ENCODE results near the gene KRTAP12-3.
"Not testable (repeated sequence)": the region's sequence is repeated elsewhere in the genome, so short reads cannot be mapped to it uniquely, and the experiment has no call there.

KRTAP12-3 gene

GRCh38 chr21:44657635-44658540 is at the start of gene KRTAP12-3:
KRTAP12-3 (plus strand) TSS chr21:44657932; CDS start chr21:44657980, 48 bp downstream.
- DNase-seq (ENCODE audit: low read depth), result no peak

- no peak for DNase-seq (ENCODE audit: low read depth)
These were observed 48.5 kb upstream of the KRTAP12-3 start for GRCh38 chr21:44609193-44609592.

- DNase-seq (ENCODE audit: low read depth), result not testable (repeated sequence)
These were observed 47.4 kb upstream of the KRTAP12-3 start for GRCh38 chr21:44610157-44610843.

GRCh38 chr21:44611551-44611950 is 46.2 kb upstream of the KRTAP12-3 start:
- DNase-seq (ENCODE audit: low read depth), result no peak

GRCh38 chr21:44612029-44612486 is 45.7 kb upstream of the KRTAP12-3 start, which contains the start of gene KRTAP10-8:
KRTAP10-8 (plus strand) TSS chr21:44612079; CDS start chr21:44612101, 22 bp downstream.
- no peak for DNase-seq (ENCODE audit: low read depth)

- DNase-seq (ENCODE audit: low read depth), result no peak
These were observed 45.0 kb upstream of the KRTAP12-3 start for GRCh38 chr21:44612669-44613229.

- DNase-seq (ENCODE audit: low read depth), result no peak
These were observed 44.2 kb upstream of the KRTAP12-3 start for GRCh38 chr21:44613386-44614155.

GRCh38 chr21:44614161-44614631 is 43.5 kb upstream of the KRTAP12-3 start:
- no peak for DNase-seq (ENCODE audit: low read depth)

- no peak for DNase-seq (ENCODE audit: low read depth)
These were observed 42.8 kb upstream of the KRTAP12-3 start for GRCh38 chr21:44614961-44615391.

GRCh38 chr21:44615466-44615865 is 42.3 kb upstream of the KRTAP12-3 start:
- DNase-seq (ENCODE audit: low read depth), result no peak

GRCh38 chr21:44615911-44616590 is 41.7 kb upstream of the KRTAP12-3 start:
- DNase-seq (ENCODE audit: low read depth), result no peak

GRCh38 chr21:44616591-44616926 is 41.2 kb upstream of the KRTAP12-3 start:
- DNase-seq (ENCODE audit: low read depth), result no peak

- no peak for DNase-seq (ENCODE audit: low read depth)
These were observed 40.6 kb upstream of the KRTAP12-3 start for GRCh38 chr21:44617071-44617501.

- no peak for DNase-seq (ENCODE audit: low read depth)
These were observed 39.2 kb upstream of the KRTAP12-3 start for GRCh38 chr21:44618504-44618903.

- DNase-seq (ENCODE audit: low read depth), result no peak
These were observed 38.8 kb upstream of the KRTAP12-3 start for GRCh38 chr21:44618909-44619308.

GRCh38 chr21:44619886-44620285 is 37.8 kb upstream of the KRTAP12-3 start:
- no peak for DNase-seq (ENCODE audit: low read depth)

GRCh38 chr21:44623575-44623974 is 34.2 kb upstream of the KRTAP12-3 start:
- DNase-seq (ENCODE audit: low read depth), result no peak

GRCh38 chr21:44625756-44626155 is 32.0 kb upstream of the KRTAP12-3 start:
- DNase-seq (ENCODE audit: low read depth), result no peak

- DNase-seq (ENCODE audit: low read depth), result no peak
These were observed 31.5 kb upstream of the KRTAP12-3 start for GRCh38 chr21:44626262-44626661.

GRCh38 chr21:44626673-44627143 is 31.0 kb upstream of the KRTAP12-3 start, which contains the start of gene KRTAP10-9:
KRTAP10-9 (plus strand) TSS chr21:44627093; CDS start chr21:44627172, 79 bp downstream.
- DNase-seq (ENCODE audit: low read depth), result no peak

All from non-pigmented ciliary epithelial cell (primary cell).